Measurements from ENCODE around the gene TENM4. TPM values are rescaled to one million over a fixed set of nuclear protein-coding genes. Genes with fewer than 3 reads are reported as not detected.

The TENM4 gene
- total RNA-seq, 4 donors from 2014 or later = 0.02 to 0.82 (median 0.23) TPM

DNA sequence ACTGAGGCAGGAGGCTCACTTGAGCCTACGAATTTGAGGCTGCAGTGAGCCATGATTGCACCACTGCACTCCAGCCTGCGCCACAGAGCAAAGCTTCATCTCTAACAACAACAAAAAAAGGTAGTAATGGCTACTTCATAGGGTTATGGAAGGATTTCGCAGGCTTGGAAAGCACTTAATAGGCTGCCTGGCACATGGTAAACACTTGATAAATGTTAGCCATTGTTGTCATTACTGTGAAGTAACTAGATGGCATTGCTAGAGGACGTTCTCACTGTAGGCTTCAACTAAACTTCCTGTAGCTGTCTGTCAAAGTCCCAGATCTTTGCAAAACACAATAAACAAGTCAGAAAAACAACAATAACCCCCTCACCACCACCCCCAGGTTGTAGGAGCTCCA is 508.9 kb downstream of the TENM4 start:
- H3K27me3 ChIP-seq = no peaks in the 10 kb centered on the region
- intact Hi-C loops (cut with DNase I; ENCODE audit: low total_unique reads) = no loop called here
- no peak for ATAC-seq

GRCh38 chr11:78930810-78931523 is 509.9 kb downstream of the TENM4 start:
- Histone ChIP-seq H3K36me3 (no peaks in the 10 kb centered on the region), H3K27ac (no peak overlapping the region), H3K4me3 (no peak overlapping the region), H3K4me1 (no peaks in the 10 kb centered on the region), H3K27me3 (no peaks in the 10 kb centered on the region), H3K9me3 (no peaks in the 10 kb centered on the region)
- DNase-seq (no peak), ATAC-seq (no peak)
- in situ Hi-C loops (cut with MboI; ENCODE audit: low sequenced_read_pairs in 4 of 4) (no loop called here), intact Hi-C loops (cut with DNase I; ENCODE audit: low total_unique reads) (no loop called here)
- TF ChIP-seq POLR2A (IDR thresholded peaks at IDR 0.05) = no peak
- TF ChIP-seq, protein P1, sequence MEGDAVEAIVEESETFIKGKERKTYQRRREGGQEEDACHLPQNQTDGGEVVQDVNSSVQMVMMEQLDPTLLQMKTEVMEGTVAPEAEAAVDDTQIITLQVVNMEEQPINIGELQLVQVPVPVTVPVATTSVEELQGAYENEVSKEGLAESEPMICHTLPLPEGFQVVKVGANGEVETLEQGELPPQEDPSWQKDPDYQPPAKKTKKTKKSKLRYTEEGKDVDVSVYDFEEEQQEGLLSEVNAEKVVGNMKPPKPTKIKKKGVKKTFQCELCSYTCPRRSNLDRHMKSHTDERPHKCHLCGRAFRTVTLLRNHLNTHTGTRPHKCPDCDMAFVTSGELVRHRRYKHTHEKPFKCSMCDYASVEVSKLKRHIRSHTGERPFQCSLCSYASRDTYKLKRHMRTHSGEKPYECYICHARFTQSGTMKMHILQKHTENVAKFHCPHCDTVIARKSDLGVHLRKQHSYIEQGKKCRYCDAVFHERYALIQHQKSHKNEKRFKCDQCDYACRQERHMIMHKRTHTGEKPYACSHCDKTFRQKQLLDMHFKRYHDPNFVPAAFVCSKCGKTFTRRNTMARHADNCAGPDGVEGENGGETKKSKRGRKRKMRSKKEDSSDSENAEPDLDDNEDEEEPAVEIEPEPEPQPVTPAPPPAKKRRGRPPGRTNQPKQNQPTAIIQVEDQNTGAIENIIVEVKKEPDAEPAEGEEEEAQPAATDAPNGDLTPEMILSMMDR (IDR thresholded peaks at IDR 0.05 in 4 of 5, conservative IDR thresholded peaks at IDR 0.05 in 1 of 5) = no peak

More for the DNA sequence above, 508.9 kb downstream of the TENM4 start:
- Histone ChIP-seq H3K36me3 (no peaks in the 10 kb centered on the region), H3K27ac (no peak overlapping the region), H3K4me1 (no peaks in the 10 kb centered on the region), H3K4me3 (no peak overlapping the region), H3K9me3 (no peaks in the 10 kb centered on the region)
- DNase-seq = no peak
- TF ChIP-seq, protein P1 (IDR thresholded peaks at IDR 0.05 in 4 of 5, conservative IDR thresholded peaks at IDR 0.05 in 1 of 5) = no peak
- no peak for TF ChIP-seq POLR2A (IDR thresholded peaks at IDR 0.05)
- in situ Hi-C loops (cut with MboI; ENCODE audit: low sequenced_read_pairs in 4 of 4) = no loop called here

- H3K27ac ChIP-seq = no peak overlapping the region
- no peaks in the 10 kb centered on the region for H3K36me3 ChIP-seq
- no peaks in the 10 kb centered on the region for H3K27me3 ChIP-seq
- no peak for ATAC-seq
- TF ChIP-seq POLR2A (IDR thresholded peaks at IDR 0.05) = no peak
- TF ChIP-seq, protein P1 (IDR thresholded peaks at IDR 0.05 in 4 of 5, conservative IDR thresholded peaks at IDR 0.05 in 1 of 5) = no peak
- no peak for DNase-seq
- in situ Hi-C loops (cut with MboI; ENCODE audit: low sequenced_read_pairs in 4 of 4) = no loop called here
- no peaks in the 10 kb centered on the region for H3K9me3 ChIP-seq
- H3K4me3 ChIP-seq = no peak overlapping the region
- H3K4me1 ChIP-seq = no peaks in the 10 kb centered on the region
- intact Hi-C loops (cut with DNase I; ENCODE audit: low total_unique reads) = no loop called here
Observed at GRCh38 chr11:78929906-78930220, 511.0 kb downstream of the TENM4 start.

DNA sequence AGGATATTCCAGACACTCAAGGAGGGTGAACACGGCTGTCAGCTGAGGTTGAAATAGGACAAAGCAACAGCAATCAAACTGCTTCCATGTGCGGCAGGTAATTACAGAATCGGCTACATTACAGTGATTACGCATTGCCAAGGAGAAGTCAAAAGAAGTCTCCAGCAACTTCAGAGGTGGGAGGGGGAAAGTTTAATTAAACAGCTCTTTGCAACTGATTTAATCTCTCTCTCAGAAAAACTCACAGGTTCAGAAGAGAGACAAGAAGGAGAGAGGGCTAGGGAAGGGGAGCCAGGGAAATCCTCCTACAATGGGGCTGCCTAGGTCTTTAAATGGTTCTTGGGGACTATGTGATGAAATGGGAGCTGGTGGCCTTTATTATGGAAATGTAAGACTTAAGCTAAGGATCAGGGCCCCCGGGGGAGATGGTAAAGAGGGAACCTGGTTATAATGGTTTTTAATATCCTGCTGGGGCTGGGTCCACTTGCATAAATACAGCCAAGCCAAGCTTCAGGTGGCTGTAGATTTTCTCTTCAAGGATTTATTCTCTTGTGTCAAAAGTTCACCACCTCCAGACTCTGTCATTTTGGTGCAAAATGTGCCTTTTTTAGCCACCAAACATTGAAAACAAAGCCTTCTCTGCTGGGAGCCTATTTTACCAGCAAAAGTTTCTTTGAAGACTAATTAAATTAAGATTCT is 511.5 kb downstream of the TENM4 start:
- Histone ChIP-seq H3K27ac (no peak overlapping the region), H3K27me3 (no peaks in the 10 kb centered on the region), H3K9me3 (no peaks in the 10 kb centered on the region), H3K4me1 (no peaks in the 10 kb centered on the region), H3K4me3 (no peak overlapping the region), H3K36me3 (no peaks in the 10 kb centered on the region)
- no peak for ATAC-seq
- no peak for DNase-seq
- in situ Hi-C loops (cut with MboI; ENCODE audit: low sequenced_read_pairs in 4 of 4) (no loop called here), intact Hi-C loops (cut with DNase I; ENCODE audit: low total_unique reads) (no loop called here)
- TF ChIP-seq, protein P1 (IDR thresholded peaks at IDR 0.05 in 4 of 5, conservative IDR thresholded peaks at IDR 0.05 in 1 of 5) = no peak
- TF ChIP-seq POLR2A (IDR thresholded peaks at IDR 0.05) = no peak

Measured in gastrocnemius medialis (tissue), 4 donors.